Hypothalamus (tissue), 51 donors: ENCODE results near the gene MAB21L2.
"Not testable (repeated sequence)": the region's sequence is repeated elsewhere in the genome, so short reads cannot be mapped to it uniquely, and the experiment has no call there.

Experiments used
- DNase-seq, 51 donors: peaks; one replicate each; lab custom pipeline; 2025; lab: John Stamatoyannopoulos, UW

MAB21L2 gene

GRCh38 chr4:150582146-150582872 lies at the start of gene MAB21L2:
Gene MAB21L2 (plus strand): TSS chr4:150582151. CDS start chr4:150583030, 879 bp downstream.
- no peak for DNase-seq

GRCh38 chr4:150533673-150534072 lies 48.3 kb upstream of the MAB21L2 start:
- no peak for DNase-seq

GRCh38 chr4:150534818-150535217 lies 47.1 kb upstream of the MAB21L2 start:
- DNase-seq: no peak

- not testable (repeated sequence) for DNase-seq
Observed at GRCh38 chr4:150537911-150538310, 44.0 kb upstream of the MAB21L2 start.

GRCh38 chr4:150540536-150540935 lies 41.4 kb upstream of the MAB21L2 start:
- no peak for DNase-seq

- no peak for DNase-seq
Observed at GRCh38 chr4:150540959-150541360, 41.0 kb upstream of the MAB21L2 start.

- no peak for DNase-seq
Observed at GRCh38 chr4:150541681-150542080, 40.3 kb upstream of the MAB21L2 start.

- no peak for DNase-seq
Observed at GRCh38 chr4:150543042-150543441, 38.9 kb upstream of the MAB21L2 start.

- DNase-seq: no peak
Observed at GRCh38 chr4:150546286-150546685, 35.7 kb upstream of the MAB21L2 start.

GRCh38 chr4:150547154-150547838 lies 34.7 kb upstream of the MAB21L2 start:
- no peak for DNase-seq

GRCh38 chr4:150557811-150558210 lies 24.1 kb upstream of the MAB21L2 start:
- DNase-seq: not testable (repeated sequence)

GRCh38 chr4:150561143-150561737 lies 20.7 kb upstream of the MAB21L2 start:
- no peak for DNase-seq

GRCh38 chr4:150562250-150562649 lies 19.7 kb upstream of the MAB21L2 start:
- no peak for DNase-seq

- no peak for DNase-seq
Observed at GRCh38 chr4:150562751-150563150, 19.2 kb upstream of the MAB21L2 start.

GRCh38 chr4:150564967-150565366 lies 17.0 kb upstream of the MAB21L2 start:
- not testable (repeated sequence) for DNase-seq

GRCh38 chr4:150567070-150567469 lies 14.9 kb upstream of the MAB21L2 start:
- DNase-seq: no peak

GRCh38 chr4:150569384-150569987 lies 12.5 kb upstream of the MAB21L2 start:
- DNase-seq: no peak

- no peak for DNase-seq
Observed at GRCh38 chr4:150569998-150570535, 11.9 kb upstream of the MAB21L2 start.

- DNase-seq: no peak
Observed at GRCh38 chr4:150570862-150571261, 11.1 kb upstream of the MAB21L2 start.

- no peak for DNase-seq
Observed at GRCh38 chr4:150572704-150573504, 9.0 kb upstream of the MAB21L2 start.
